KMS-11 (cell line): ENCODE results near the gene UMODL1.

ENCODE experiments used
- H2AFZ ChIP-seq: fragments of 200-600 bp; sonication (generic); 2 replicates; pipeline ENCODE4 v1.6.1; 2016; ENCODE audit warnings: antibody characterized with exemption, mixed run types, low read depth
- H3K27ac ChIP-seq: fragments of 200-600 bp; sonication (generic); 2 replicates; pipeline ENCODE4 v1.6.1; 2016; ENCODE audit warnings: mild to moderate bottlenecking, mixed run types
- H3K27me3 ChIP-seq: fragments of 200-600 bp; sonication (generic); 2 replicates; pipeline ENCODE4 v1.6.1; 2017; ENCODE audit warnings: mild to moderate bottlenecking, low read depth, mixed run types, moderate library complexity; ENCODE audit not compliant: insufficient read depth
- H3K36me3 ChIP-seq: fragments of 200-600 bp; sonication (generic); 2 replicates; pipeline ENCODE4 v1.6.1; 2017; ENCODE audit warnings: mild to moderate bottlenecking, mixed run types; ENCODE audit not compliant: insufficient read depth
- H3K4me1 ChIP-seq: fragments of 200-600 bp; sonication (generic); 2 replicates; pipeline ENCODE4 v1.6.1; 2016; ENCODE audit warnings: mild to moderate bottlenecking, low read depth, mixed run types; ENCODE audit not compliant: poor library complexity, severe bottlenecking
- H3K4me2 ChIP-seq: fragments of 200-600 bp; sonication (generic); 2 replicates; pipeline ENCODE4 v1.7.0; 2016; ENCODE audit warnings: mild to moderate bottlenecking, mixed run types
- H3K4me3 ChIP-seq: fragments of 200-600 bp; sonication (generic); IDR thresholded peaks from 2 replicates; pipeline ENCODE4 v1.6.1; 2017; ENCODE audit warnings: low read depth, low read length, mixed read lengths; ENCODE audit not compliant: insufficient read depth
- H3K79me2 ChIP-seq: fragments of 200-600 bp; sonication (generic); 2 replicates; pipeline ENCODE4 v1.6.1; 2016; ENCODE audit warnings: low read depth, mixed run types; ENCODE audit not compliant: insufficient read depth
- H3K9ac ChIP-seq: fragments of 200-600 bp; sonication (generic); 2 replicates; pipeline ENCODE4 v1.6.1; 2016; ENCODE audit warnings: mild to moderate bottlenecking, mixed run types
- H4K20me1 ChIP-seq: fragments of 200-600 bp; sonication (generic); 2 replicates; pipeline ENCODE4 v1.6.1; 2016; ENCODE audit warnings: mild to moderate bottlenecking, mixed run types; ENCODE audit not compliant: insufficient read depth
- TF ChIP-seq, protein P1 (sequence below): fragments of 200-600 bp; sonication (generic); conservative IDR thresholded peaks from 2 replicates; pipeline ENCODE4 v1.6.1; 2017; ENCODE audit warnings: low read depth, mild to moderate bottlenecking, antibody characterized with exemption, low read length, moderate library complexity, mixed read lengths

Gene UMODL1

DNA sequence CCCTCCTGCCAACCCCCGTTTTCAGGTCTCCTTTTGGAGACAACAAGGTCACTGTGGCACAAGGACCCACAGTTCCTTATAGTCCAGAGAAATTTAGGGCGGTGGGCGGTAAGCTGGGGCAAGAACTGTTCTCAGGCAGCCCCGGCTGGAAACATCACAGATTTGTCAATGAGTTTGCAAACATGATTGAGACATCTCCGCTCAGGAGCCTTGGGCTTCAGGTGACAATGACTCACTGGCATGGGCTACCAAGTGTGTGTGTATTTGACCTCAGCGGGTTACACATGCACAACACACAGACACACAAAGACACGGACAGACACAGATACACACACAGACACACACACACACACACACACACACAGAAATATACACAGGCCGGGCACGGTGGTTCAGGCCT is 89.6 kb downstream of the UMODL1 start:
- H3K79me2 ChIP-seq, result no peaks in the 10 kb centered on the region
- no peaks in the 10 kb centered on the region for H4K20me1 ChIP-seq
- H3K4me3 ChIP-seq, result no peak overlapping the region
- no peaks in the 10 kb centered on the region for H3K36me3 ChIP-seq
- no peak overlapping the region for H3K27ac ChIP-seq
- TF ChIP-seq, protein P1, sequence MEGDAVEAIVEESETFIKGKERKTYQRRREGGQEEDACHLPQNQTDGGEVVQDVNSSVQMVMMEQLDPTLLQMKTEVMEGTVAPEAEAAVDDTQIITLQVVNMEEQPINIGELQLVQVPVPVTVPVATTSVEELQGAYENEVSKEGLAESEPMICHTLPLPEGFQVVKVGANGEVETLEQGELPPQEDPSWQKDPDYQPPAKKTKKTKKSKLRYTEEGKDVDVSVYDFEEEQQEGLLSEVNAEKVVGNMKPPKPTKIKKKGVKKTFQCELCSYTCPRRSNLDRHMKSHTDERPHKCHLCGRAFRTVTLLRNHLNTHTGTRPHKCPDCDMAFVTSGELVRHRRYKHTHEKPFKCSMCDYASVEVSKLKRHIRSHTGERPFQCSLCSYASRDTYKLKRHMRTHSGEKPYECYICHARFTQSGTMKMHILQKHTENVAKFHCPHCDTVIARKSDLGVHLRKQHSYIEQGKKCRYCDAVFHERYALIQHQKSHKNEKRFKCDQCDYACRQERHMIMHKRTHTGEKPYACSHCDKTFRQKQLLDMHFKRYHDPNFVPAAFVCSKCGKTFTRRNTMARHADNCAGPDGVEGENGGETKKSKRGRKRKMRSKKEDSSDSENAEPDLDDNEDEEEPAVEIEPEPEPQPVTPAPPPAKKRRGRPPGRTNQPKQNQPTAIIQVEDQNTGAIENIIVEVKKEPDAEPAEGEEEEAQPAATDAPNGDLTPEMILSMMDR, result no peak
- no peak overlapping the region for H3K9ac ChIP-seq
- H2AFZ ChIP-seq, result no peak overlapping the region
- no peaks in the 10 kb centered on the region for H3K4me1 ChIP-seq
- no peak overlapping the region for H3K4me2 ChIP-seq
- H3K27me3 ChIP-seq, result no peaks in the 10 kb centered on the region; the same call in 1 of the 2 replicates

DNA sequence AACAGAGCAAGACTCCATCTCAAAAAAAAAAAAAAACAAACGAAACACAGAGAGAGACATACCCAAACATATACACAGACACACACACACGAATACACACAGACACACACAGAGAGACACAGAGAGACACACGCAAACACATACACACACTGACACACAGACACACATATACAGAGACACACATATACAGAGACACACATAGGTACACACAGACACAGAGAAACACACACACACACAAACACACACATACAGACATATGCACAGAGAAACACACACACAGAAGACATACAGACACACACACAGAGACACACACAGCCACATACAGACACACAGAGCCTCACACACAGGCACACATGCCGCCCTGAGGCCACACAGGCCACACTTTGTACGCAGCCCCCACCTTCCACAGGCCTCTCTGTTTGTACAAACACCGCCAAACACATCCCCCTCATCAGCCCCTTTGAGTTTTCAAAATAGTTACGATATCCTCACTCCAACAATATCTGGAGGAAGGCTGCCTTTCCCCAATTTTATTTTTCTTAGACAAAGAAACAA is 90.4 kb downstream of the UMODL1 start:
- no peaks in the 10 kb centered on the region; the same call in 1 of the 2 replicates for H3K27me3 ChIP-seq
- no peaks in the 10 kb centered on the region for H3K4me1 ChIP-seq
- H2AFZ ChIP-seq, result no peak overlapping the region
- TF ChIP-seq, protein P1, result no peak
- no peak overlapping the region for H3K4me3 ChIP-seq
- H3K27ac ChIP-seq, result no peak overlapping the region
- H4K20me1 ChIP-seq, result no peaks in the 10 kb centered on the region
- no peaks in the 10 kb centered on the region for H3K79me2 ChIP-seq
- no peak overlapping the region for H3K4me2 ChIP-seq
- H3K36me3 ChIP-seq, result no peaks in the 10 kb centered on the region
- no peak overlapping the region for H3K9ac ChIP-seq

DNA sequence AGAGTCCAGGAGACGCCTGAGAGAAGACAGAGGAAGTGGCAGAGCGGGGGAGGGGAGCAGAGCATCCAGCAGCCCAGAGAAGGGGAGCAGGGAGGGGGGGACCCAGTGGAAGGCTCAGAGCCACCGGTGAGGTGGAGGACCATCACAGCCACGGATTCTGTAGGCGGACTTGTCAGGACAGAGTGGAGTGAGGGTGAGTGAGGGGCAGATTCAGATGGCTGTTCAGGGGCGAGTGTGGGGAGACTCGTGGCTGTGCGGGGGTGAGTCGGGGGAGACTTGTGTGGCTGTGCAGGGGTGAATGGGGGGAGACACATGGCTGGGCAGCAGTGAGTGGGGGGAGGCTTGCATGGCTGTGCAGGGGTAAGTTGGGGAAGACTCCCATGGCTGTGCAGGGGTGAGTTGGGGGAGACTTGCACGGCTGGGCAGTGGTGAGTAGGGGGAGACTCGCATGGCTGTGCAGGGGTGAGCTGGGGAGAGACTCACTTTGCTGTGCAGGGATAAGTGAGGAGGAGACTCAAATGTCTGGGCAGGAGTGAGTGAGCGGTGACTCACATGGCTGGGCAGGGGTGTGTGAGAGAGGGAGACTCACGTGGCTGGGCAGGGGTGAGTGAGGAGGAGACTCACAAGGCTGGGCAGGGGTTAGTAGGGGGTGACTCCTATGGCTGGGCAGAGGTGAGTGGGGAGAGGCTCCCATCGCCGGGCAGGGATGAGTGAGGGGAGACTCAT is 91.0 kb downstream of the UMODL1 start:
- Histone ChIP-seq H3K36me3 (no peaks in the 10 kb centered on the region), H3K27ac (no peak overlapping the region), H3K4me3 (no peak overlapping the region), H3K9ac (no peak overlapping the region), H4K20me1 (no peaks in the 10 kb centered on the region), H3K4me1 (no peaks in the 10 kb centered on the region), H3K79me2 (no peaks in the 10 kb centered on the region), H3K27me3 (no peaks in the 10 kb centered on the region; the same call in 1 of the 2 replicates), H3K4me2 (no peak overlapping the region), H2AFZ (no peak overlapping the region)
- TF ChIP-seq, protein P1, result no peak

DNA sequence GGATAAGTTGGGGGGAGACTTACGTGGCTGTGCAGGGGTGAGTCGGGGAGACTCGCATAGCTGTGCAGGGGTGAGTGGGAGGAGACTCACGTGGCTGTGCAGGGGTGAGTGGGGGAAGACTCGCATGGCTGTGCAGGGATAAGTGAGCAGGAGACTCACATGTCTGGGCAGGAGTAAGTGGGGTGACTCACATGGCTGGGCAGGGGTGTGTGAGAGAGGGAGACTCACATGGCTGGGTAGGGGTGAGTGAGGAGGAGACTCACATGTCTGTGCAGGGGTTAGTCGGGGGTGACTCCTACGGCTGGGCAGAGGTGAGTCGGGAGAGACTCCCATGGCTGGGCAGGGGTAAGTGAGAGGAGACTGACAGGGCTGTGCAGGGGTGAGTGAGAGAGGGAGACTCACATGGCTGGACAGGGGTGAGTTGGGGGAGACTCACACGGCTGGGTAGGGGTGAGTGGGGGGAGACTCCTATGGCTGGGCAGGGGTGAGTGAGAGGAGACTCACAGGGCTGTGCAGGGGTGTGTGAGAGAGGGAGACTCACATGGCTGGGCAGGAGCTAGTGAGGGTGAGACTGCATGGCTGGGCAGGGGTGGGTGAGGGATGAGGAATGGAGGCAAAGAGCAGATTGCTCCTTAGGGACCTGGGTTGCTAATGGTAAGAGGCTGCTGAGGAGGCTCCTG is 91.9 kb downstream of the UMODL1 start:
- Histone ChIP-seq H4K20me1 (no peaks in the 10 kb centered on the region), H3K79me2 (no peaks in the 10 kb centered on the region), H3K4me1 (no peaks in the 10 kb centered on the region), H3K36me3 (no peaks in the 10 kb centered on the region), H3K9ac (no peak overlapping the region), H3K27me3 (no peaks in the 10 kb centered on the region), H3K4me3 (no peak overlapping the region), H3K4me2 (no peak overlapping the region), H2AFZ (no peak overlapping the region), H3K27ac (no peak overlapping the region)
- TF ChIP-seq, protein P1, result no peak
